GM12891 (cell line): Measurements from ENCODE around the gene FOXB2.

Experiments
- POLR2A ChIP-seq: IDR thresholded peaks from 2 replicates; pipeline ENCODE4 v1.6.1; 2011; ENCODE audit warnings: low read depth, low read length, control low read depth
- POLR2AphosphoS5 ChIP-seq: IDR thresholded peaks from 2 replicates; pipeline ENCODE4 v1.6.1; 2011; ENCODE audit warnings: low read depth, low read length, control low read depth

- TF ChIP-seq POLR2AphosphoS5 (no peak), POLR2A (no peak)
Measured at GRCh38 chr9:76984486-76984885, 35.0 kb upstream of the FOXB2 start.
